HuH-7.5 (cell line): Measurements from ENCODE around the gene DBX1.
"Not testable (repeated sequence)": the region's sequence is repeated elsewhere in the genome, so short reads cannot be mapped to it uniquely, and the experiment has no call there.

Source experiments
- DNase-seq: peaks from one replicate; pipeline ENCODE4 v3.0.0; 2011; ENCODE audit warnings: low spot score

DBX1 gene

GRCh38 chr11:20161230-20161918 is 1.1 kb upstream of the DBX1 start:
- DNase-seq = no peak

GRCh38 chr11:20159466-20160381 is 551 bp downstream of the DBX1 start:
- DNase-seq = no peak

DNA sequence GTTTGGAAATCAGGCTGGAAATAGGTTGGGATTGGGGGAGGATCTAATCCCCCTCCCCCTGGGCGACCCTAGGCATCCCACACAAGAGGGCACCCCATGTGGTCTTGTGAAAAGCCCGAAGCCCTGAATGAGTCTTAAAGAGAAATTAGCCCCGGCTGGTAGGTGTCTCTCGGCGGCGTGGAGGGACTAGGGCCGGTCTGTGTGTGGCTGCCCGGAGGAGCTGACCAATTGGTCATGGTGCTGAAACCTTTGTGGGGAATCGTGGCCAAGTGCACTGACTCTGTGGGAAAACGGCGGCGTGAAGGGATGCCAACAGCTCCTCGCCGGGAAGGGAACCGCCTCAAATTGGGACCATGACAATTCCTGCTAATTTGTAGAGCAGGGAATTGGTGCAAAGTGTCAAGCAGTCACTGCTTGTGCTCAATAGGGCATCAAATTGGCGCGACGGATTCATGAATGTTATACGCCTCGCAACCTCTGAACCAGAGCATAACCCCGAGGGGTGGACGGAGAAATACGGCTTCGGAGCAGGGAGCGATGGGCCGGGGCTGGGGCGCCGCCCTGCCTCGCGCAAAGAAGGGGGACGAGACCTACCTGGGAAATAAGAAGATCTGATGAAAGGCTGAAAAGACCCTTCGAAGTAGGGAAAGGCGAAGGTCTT is 1.5 kb downstream of the DBX1 start:
- peak; percentile 68 for DNase-seq

- DNase-seq = no peak
Observed at GRCh38 chr11:20157728-20158127, 2.5 kb downstream of the DBX1 start.

DNA sequence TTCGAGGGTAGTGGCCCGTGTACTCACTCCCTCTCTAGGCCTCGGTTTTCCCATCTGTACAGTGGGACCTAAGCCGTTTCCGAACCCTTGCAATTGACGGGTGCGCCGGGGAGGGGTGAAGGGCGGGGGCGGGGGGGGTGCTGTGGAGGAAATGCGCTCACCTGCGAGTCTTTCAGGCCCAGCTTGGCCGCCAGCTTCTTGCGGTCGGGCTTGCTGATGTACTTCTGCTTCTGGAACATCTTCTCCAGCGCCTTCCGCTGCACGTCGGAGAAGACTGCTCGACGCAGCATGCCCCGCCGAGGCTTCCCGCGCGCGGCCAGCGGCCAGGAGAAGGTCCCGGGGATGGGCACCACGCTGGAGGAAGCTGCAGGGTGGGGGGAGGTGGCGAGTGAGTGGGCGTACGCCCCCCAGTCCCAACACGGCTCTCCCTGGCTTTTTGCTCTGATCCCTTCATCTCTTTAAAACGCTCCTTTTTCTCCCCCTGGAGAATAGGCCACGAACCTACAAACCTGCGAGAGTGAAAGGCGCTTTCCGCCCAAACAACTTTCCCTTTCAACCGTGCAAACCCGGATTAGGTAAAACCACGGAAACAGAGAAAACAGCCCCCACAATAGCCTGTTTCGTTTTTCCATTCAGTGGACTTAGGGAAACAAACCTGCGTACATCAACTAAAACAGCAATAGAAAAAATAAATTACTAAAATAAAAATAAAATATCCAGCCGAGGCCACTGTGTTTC is 3.2 kb downstream of the DBX1 start:
- DNase-seq = no peak

DNA sequence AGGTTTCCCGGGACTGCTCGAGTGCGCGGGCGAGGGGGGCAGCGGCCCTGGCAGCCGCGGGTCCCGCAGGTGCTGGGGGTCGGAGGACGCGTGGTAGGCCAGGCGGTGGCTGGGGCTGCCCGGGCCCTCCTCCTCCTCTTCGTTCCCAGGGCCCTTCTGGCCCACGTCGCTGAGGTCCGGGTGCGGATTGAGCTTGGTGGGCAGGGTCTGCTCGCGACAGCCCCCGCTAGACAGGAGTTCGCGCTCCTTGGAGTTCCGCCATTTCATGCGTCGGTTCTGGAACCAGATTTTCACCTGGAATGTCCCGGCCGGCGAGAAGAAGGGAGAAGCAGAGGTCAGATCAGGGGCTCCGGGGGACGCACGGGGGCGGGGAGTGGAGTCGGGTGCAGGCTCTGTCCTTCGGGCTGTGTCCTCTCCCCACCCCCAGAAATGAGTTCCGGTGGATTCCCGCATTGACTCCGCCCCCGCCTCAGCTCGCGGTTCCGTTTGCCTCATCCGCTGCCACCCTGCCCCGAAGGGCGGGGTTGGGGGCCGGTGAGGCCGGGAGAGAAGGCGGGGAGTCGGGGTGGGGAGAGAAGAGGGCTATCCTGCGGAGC is 3.9 kb downstream of the DBX1 start:
- no peak for DNase-seq

- no peak for DNase-seq
Observed at GRCh38 chr11:20155683-20156279, 4.5 kb downstream of the DBX1 start.

DNA sequence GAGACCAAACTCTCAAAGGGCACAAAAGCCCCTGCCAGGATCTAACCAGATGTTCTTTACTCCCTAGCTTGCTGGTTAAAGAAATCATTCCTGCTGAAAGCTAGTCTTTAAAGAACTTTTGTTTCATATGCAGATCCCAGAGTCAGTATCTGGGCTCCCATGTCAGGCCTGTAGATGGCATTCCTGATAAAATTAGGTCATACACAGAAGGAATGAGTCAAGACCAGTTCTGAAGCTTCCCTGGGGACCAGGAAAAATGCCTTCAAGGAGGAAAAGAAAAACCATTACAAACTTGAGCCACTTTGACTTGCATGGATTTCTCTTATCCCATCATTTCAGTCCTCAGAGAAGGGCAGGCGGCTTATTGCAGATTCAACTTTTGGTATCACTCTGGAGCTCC is 5.9 kb downstream of the DBX1 start:
- no peak for DNase-seq

- no peak for DNase-seq
Observed at GRCh38 chr11:20138707-20139106, 21.6 kb downstream of the DBX1 start.

GRCh38 chr11:20137637-20138036 is 22.6 kb downstream of the DBX1 start:
- no peak for DNase-seq

GRCh38 chr11:20134991-20135736 is 25.1 kb downstream of the DBX1 start:
- DNase-seq = no peak

DNA sequence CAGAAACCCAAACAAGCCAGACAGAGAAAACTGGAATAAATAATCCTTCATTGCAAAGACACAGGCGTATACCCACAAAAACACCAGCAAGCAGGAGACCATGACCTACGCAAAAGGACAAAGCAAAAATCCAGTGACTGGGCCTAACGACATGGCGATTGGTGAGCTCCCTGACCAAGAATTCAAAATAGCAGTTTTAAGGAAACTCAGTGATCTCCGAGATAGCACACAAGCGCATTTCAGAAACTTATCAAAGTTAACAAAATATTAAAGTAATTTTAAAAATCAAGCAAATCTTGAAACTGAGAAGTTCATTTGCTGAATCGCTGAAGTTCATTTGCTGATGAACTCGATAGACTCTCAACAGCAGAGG is 27.6 kb downstream of the DBX1 start:
- DNase-seq = no peak

GRCh38 chr11:20131788-20132666 is 28.2 kb downstream of the DBX1 start:
- no peak for DNase-seq

GRCh38 chr11:20129665-20130064 is 30.6 kb downstream of the DBX1 start:
- no peak for DNase-seq

DNA sequence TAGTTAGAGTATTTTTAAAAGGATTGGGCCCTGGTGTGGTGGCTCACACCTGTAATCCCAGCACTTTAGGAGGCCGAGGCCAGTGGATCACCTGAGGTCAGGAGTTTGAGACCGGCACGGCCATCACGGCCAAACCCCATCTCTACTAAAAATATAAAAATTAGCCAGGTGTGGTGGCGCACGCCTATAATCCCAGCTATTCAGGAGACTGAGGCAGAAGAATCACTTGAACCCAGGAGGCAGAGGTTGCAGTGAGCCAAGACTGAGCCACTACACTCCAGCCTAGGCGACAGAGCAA is 31.8 kb downstream of the DBX1 start:
- DNase-seq = not testable (repeated sequence)

GRCh38 chr11:20127671-20128527 is 32.4 kb downstream of the DBX1 start:
- peak; percentile 49 for DNase-seq

DNA sequence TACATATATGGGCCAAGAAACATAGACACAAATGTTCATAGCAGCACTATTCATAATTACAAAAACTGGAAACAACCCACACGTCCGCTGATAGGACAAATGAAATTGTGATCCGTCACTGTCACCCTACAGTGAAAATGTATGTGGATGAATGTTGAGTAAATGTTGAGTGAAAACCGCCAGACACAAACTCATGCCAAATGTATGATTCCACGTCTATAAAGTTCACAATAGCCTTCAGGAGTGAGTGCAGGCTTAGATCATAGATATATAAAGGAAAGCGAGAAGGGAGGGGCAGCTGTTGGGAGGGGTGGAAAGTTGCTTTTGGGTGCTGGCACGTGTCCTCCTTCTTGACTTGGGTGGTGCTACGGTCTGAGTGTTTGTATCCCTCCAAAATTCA is 33.6 kb downstream of the DBX1 start:
- no peak for DNase-seq

DNA sequence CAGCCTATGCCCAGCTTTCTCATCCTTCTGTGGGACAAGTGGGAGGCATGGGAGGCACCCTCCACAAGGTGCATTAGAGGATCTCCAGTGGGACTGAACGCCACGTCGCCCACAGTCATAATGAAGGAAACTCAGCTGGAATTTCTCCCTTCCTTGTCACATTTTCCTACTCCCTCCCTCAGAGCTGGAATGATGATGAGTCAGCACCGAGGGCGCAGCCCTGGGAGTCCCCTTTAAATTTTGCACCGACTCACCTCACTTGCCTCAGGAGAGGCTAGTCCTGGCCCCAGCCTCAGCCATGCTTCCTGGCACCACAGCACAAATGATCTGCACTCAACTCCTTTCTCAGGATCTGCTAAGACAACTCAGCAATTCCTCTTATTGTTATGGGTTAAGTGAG is 34.3 kb downstream of the DBX1 start:
- no peak for DNase-seq

DNA sequence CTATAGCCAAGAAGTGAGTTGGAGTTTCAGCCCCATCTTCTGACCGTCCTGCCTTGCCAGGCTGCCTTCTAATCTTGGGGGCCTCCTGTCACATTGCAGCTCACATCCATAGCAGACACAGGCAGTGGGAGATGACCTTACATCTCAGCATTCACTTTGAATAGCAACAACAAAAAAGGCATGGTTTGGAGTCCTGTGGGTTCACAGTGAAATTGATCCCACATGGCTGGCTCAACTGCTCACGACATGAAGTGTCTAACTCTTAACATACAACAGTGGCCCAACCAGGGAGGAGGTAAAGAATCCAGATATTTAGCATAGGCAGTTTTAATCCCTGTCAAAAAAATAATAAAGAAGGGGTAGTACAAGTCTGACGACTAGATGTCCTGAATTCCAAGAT is 38.1 kb downstream of the DBX1 start:
- no peak for DNase-seq
